GM18508 (cell line): ENCODE data around the gene CERK.

Experiments
- ATAC-seq: cut with Tn5 transposase; IDR thresholded peaks from one replicate; pipeline ENCODE4 v1.9.1; 2021; ENCODE audit warnings: moderate number of reproducible peaks; ENCODE audit not compliant: insufficient read depth, unreplicated experiment

CERK gene

DNA sequence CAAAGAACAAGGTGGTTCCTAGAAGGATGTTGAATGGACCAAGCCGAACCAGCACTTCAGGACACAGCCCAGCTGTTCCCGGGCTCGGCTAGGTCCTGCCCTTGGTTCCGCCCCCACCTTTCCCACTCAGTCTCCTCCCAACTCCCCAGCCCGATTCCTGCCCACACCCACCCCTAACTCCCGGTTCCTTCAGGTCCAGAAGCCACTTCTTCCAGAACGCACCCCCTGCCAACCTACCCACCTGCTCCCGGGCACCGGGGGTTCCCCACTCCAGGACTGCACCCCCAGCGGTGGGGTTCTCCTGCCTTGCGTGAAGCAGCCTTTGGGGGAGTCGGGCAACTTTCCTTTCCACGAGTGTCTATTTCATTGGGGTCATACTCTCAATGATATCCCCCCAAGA lies 30.7 kb downstream of the CERK start:
- no peak for ATAC-seq

DNA sequence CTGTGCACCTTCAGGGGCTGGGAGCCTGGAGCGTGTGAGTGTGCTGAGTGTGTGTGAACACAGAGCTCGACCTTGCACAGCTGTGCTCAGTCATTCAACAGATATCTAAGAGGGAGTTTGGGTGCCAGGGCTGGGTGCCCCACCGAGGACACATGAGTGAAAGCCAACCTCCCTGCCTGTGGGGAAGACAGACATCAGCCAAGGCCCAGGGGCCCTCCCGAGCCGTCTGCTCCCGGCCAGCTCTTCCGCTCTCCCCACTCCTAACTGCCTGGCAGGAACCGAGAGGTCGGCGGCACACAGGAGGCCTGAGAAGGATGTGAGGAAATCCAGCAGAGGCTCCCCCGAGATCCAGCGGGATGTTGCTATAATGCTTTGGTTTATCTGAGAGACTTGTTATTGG lies 32.0 kb downstream of the CERK start:
- ATAC-seq: no peak

DNA sequence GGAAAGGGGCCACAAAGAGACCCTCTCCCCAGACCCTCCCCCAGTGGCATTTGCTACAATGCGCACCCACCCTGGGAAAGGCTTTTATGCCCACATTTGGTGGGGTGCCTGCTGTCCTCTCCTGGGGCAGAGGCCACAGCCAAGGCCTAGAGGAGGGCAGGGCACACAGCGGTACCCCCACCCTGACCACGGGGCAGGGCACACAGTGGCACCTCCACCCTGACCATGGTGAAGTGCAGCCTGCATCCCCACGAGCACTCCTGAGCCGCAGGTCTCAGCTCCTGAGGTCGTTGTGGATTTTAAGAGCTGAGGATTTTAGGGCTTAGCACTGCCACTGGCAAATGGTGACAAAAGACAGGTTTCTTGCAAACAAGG lies 34.1 kb downstream of the CERK start:
- ATAC-seq: no peak

DNA sequence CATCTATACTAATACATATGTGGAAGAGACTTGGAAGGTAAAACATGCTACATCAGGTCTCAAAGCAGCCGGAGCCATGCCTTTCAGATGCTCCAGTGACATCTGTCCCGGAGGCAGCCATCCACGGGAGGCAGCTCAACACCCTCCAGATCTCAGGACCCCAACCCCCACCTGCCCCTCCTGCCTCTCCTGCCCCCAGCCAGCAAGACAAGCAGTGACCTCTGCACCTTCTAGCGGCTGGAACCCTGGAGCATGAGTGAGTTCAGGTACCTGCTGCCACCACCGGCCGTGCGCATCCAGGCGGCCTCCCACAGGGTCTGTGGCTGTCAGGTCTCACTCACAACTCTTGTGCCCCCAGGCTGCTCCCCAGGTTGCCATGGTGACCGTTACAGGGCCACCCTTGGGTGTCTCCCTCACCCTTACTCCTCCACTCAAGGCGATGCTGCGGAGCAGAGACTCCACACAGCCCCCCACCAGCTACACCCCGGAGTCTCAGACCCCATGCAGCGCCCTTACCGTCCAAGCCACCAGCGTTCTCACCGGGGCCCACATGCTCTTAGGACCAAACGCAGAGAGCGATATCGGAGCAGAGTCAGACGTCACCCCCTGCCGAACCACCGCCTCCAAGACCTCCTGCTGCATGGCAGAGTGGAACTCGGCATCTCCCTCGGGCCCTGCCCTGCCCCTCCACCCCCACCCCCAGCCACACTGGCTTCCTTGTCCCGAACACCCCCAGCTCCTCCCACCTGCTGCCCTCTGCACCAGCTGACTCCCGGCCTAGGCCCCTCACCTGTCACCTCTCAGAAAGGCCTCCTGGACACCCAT lies 34.7 kb downstream of the CERK start:
- no peak for ATAC-seq

- no peak for ATAC-seq
Observed at GRCh38 chr22:46701262-46701661, 36.8 kb downstream of the CERK start.

- no peak for ATAC-seq
Observed at GRCh38 chr22:46699091-46699490, 39.0 kb downstream of the CERK start.

DNA sequence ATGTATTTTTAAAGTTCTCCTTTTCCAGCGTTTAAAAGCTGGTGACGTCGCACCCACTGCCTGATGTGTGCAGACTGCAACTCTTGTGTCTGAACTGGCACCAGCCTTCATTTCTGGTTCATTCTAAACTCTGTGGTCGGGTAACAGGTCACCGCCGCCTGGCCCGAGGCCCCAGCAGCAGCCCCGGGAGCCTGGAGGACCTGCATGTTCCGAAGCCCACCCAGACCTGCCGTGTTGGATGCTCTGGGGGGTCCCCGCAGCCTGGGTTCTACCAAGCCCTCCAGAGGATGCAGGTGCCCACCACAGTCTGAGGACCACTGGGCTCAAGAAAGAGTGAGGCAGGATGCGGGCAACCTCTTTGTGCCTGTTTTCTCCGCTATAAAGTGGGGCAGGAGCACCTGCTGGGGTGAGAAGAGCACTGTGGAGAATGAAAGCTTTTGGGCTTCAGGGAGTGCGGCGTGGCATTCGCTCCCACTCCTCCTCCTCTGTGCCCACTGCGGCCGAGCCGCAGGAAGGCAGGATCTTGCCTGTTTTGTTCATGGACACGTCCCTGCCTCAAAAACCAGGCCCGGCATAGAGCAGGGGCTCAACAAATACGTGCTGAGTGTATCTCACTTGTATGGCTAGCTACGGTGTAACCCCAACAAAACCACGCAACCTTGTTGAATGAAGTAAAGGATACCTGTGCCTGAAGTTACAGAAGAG lies 40.1 kb downstream of the CERK start:
- ATAC-seq: no peak

DNA sequence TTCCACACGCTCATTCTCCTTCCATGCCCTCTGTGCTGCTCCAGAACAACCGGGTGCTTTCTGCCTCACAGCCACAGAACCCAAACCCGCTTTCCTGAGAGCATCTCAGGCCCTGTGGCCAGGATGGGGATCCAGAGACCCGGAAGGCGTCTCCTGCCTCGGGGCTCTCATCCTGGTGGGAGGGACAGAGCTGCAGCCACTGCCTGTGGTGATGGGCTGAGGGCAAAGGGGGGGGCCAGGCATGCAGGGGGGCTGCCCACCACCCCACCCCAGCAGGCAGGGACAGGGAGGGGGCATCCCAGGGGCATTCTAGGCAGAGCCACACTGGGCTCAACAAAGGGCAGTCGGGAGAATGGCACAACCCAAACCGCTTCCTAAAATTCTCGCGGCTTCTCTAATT lies 41.4 kb downstream of the CERK start:
- ATAC-seq: no peak

GRCh38 chr22:46696229-46696518 lies 41.9 kb downstream of the CERK start:
- ATAC-seq: no peak

DNA sequence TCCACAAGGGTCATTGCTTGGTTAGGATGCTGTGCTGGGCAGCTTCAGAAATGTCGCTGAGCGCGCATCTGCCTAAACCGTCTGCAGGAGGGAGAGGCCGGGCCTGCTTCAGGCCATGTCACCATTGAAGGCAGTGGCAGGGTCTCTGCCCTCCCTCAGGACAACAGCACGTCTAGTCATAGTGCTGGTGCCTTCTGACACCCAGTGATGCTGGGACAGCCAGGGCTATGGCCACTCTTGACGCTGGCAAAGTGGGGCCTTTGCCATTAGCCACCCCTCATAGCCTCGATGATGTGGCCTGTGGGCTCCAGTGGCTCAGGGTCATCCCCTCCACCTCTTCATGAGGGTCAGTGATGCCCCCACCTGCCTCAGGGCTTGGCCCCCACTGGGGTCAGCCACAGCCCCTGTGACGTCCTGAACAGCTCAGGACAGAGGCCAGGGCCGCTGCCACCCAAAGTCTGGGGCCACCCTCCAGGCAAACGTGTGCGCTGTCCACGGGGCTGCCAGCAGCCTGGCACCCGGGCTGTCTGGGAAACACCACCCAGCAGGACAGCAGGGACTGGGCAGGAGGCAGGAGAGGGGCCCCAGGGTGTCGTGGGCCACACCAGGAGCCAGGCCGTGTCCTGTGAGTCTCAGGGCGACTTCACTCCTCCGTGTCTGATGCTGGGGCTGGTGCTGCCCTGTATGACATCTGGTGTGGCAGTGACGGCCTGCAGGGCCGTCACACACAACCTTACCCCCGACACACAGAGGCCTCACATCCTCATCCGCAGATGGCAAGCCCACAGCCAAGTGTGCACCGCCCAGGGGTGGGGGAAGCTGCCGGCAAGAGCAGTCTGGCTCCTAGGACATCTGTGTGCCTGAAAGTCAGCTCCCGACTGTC lies 42.5 kb downstream of the CERK start:
- no peak for ATAC-seq

DNA sequence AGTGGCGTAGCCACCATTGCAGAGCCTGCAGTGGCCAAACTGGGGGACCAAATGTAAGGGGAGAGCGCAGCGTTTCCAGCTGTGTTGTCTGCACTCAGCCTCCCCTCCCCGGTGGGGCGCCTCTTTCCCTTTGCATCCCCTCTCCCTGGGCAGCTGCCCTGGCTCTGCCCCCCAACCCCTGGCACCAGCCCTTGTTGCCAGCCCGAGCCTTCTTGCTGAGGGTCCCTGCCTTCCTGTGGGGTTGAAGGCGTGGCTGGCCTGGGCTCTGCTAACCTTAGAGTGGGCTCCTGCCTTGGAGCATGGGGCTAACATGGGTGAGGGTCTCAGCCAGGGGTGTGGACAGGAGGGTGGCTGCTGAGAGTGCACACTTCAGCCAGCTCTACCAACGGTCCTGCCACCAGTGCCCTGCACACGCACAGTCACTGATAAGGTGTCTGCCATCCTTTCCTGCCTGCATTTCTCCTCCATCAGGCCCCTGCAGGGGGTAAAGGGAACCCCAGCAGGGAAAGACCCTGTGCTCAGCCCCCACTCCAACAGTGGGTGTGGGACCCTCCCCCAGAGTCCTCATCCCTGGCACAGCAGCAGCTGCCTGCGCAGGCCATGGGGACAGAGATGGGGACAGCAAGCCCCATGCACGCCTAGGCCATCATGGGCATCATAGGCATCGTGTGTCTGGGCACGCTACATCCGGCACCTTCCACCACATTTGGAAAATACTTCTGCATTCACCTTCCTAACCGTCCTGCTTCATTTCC lies 43.5 kb downstream of the CERK start:
- no peak for ATAC-seq

DNA sequence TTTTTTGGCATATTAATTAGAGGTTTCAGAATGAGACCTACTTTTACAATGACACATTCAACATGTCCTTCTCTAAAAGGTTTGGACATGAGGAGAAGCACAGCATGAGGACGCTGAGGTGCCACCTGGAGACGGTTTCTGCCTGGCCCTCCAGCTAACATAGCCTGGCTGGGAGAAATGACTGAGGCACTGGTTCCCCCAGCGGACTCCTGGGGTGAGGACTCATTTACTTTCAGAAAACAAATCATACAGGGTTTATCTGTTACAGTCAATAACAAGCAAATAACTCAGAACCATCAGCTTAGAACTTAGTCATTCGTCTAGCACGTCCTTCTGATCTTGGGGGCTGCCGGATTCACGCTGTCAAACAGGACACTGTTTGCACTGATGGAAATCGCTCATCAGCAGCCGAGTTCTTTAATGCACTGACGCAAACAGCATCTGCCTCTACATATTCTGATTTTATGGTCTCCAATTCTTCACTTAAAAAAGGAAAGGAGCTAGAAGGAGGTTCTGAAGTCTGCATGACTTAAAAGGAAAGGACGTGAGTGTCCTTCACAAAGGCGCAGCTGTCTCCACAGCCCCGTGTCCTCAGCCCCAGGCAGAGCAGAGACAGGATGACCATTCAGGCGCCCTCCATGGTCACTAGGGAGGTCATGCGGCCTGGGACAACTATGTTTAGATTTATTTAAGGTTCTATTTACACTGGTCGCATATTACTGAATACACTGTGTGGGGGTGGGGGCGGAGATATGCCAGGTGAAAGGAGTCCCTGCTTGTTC lies 44.2 kb downstream of the CERK start:
- ATAC-seq: no peak

- ATAC-seq: no peak
Observed at GRCh38 chr22:46691571-46691970, 46.5 kb downstream of the CERK start.

DNA sequence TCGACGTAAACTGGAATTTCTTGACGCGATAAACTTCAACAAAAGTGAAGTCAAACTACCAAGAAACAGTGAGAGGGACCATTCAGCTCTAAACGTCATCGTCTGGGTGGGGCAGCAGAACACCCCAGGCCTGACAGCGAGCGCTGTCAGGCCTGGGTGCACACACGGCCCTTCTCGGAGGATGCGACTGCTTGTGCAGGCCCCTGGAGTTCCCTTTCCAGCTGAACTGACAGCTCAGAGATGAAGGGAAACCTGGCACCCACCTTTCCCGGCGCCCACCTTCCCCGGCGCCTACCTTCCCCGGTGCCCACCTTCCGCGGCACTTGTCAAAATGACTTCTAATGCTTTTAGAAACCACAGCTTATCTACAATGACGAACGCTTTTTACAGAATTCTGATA lies 47.9 kb downstream of the CERK start:
- no peak for ATAC-seq

DNA sequence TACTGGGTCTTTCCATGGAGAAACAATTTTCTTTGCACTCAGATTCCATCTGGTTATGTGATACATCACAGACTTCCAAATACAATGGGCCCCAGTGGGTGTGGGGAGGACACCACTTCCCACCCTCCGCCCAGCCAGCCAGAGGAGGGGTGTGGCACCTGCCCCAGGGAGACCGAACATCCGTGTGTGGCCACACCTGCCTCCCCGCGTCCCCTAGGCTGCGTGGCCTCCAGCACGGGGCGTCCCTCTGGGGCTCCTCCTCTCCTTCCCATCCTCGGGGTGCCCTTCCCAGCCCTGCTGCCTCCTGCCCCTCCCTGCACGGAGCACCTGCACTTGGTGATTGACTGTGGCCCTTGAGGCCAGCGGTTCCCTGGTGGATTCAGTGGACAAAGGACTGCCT lies 49.1 kb downstream of the CERK start:
- no peak for ATAC-seq

DNA sequence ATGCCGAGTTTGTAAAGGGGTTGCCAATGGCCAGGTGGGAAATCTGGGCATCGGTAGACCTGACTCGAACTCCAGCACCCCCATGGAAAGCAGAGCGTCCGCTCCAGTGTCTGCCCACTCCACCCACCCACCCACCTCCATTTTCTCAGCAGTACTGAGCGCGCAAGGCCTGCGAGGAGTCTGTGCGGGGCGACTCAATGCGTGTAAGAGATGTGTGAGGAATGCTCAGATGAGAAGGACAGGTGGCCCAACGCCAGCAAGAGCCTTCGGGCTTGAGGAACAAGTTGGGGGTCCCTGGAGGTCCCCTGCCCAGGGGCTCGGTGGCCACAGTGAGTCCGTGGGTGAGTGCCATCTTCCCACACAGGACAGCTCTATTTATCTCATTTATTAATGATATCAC lies 50.6 kb downstream of the CERK start:
- no peak for ATAC-seq

DNA sequence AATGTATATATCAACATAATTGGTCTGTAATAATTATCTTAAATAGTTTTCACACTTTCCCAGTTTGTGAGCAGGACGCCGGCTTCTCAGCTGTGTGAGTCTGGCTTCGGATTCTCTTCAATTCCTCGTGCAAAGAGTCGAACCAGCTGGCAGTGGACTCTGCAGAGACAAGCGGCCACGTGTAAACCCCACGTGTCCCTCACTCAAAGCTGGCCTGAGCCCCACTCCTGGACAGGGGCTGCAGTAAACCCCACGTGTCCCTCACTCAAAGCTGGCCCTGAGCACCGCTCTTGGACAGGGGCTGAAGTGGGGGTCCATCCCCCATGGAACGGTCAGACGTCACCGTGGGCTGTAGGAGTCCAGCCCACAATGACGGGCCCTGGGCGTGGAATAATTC lies 51.0 kb downstream of the CERK start:
- no peak for ATAC-seq

- no peak for ATAC-seq
Observed at GRCh38 chr22:46686221-46687047, 51.6 kb downstream of the CERK start.

DNA sequence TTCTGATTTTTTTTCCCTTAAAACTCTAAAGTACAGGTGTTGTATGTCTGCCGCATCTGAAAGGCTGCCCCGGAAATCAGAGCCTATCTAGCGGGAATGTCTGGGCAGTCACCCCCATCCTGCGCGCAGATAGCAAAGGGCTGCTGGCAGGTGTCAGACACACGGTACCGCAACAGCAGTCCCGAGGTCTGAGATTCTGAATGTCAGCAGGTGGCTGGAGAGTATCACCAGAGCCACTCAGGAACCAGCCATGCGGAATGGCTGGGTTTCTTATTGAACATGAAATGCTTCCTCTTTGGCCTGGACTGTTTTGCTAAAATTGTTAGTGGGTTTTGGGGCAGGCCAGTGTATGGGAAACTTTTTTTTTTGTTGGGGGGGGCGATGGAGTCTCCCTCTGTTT lies 53.3 kb downstream of the CERK start:
- ATAC-seq: no peak
